Measurements from ENCODE around the gene ANP32A. TPM values are rescaled to one million over a fixed set of nuclear protein-coding genes. Genes with fewer than 3 reads are reported as not detected.

ANP32A gene
- total and polyA plus RNA-seq, 5 donors from 2014 or later, result 71.4 to 104 (median 89.4) TPM

DNA sequence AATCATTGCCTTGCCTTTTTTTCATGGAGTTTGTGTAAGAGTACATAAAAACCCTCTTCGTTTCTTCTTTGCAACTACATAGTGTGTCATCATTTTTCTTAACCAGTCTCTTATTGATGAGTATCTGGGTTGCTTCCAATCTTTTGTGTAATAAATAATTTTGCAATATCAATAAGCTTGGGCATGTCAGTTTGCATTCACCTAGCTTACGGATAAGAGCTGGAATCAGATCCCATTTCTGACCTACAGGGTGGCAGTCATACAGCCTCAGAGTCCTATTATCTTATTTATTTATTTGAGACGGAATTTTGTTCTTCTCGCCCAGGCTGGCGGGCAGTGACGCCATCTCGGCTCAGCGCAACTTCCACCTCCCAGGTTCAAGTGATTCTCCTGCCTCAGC, 18.3 kb downstream of the ANP32A start:
- Mint-ChIP-seq H3K27me3 (no peaks in the 10 kb centered on the region), H3K36me3 (peaks cover 14% of the 10 kb centered on the region), H3K4me1 (peaks cover 22 to 92% (median 67%) of the 10 kb centered on the region in 4 donors), H3K9me3 (no peaks in the 10 kb centered on the region), H3K4me3 (peak overlapping the region in 1 of 4 donors; percentile 21), H3K27ac (peak overlapping the region in 1 of 3 donors; percentile 68)
- Histone ChIP-seq H3K27me3 (ENCODE audit: control insufficient read depth, insufficient read depth, low read length) (no peaks in the 10 kb centered on the region), H3K27ac (ENCODE audit: insufficient read depth, low read length, poor library complexity, severe bottlenecking) (no peak overlapping the region), H3K9me3 (ENCODE audit: control insufficient read depth in 2 of 2, low read length in 2 of 2) (no peaks in the 10 kb centered on the region), H3K4me1 (ENCODE audit: control insufficient read depth, insufficient read depth, low read length, poor library complexity, severe bottlenecking) (peaks cover 44% of the 10 kb centered on the region), H3K4me3 (ENCODE audit: low read depth, low read length) (no peak overlapping the region), H3K36me3 (ENCODE audit: control insufficient read depth, insufficient read depth, low read length) (peaks cover 14% of the 10 kb centered on the region)
- DNase-seq (no peak), ATAC-seq (ENCODE audit: low read depth in 2 of 2) (no peak)

DNA sequence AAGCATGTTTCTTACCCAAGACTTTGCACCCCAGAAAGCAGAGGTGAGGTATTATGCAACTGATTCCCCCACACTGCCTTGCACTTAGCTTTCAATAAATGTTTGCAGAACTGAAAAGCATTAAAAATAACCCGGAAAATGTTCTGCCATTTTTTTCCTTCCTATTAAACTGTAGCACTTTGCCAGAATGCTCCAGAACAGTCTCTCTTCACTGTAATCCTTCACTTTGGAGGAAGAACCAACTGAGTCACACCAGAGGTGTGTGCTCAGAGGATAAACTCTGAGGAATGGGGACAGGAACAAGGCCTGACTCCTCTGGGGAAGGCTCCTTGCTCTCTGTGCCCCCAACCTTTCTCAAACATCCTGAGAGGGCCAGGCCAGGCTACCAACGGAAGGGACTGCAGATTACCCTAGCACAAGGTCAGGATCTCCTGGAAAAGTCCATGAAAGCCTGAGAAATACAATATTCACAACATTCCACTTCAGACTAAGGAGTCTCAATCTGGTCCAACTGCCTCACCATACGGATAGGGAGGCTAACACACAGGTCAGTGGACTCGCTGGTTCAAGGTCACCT, 19.0 kb downstream of the ANP32A start:
- Histone ChIP-seq H3K4me3 (ENCODE audit: low read depth, low read length) (no peak overlapping the region), H3K9me3 (ENCODE audit: control insufficient read depth in 2 of 2, low read length in 2 of 2) (no peaks in the 10 kb centered on the region), H3K36me3 (ENCODE audit: control insufficient read depth, insufficient read depth, low read length) (peaks cover 9% of the 10 kb centered on the region), H3K27ac (ENCODE audit: insufficient read depth, low read length, poor library complexity, severe bottlenecking) (no peak overlapping the region), H3K27me3 (ENCODE audit: control insufficient read depth, insufficient read depth, low read length) (no peaks in the 10 kb centered on the region), H3K4me1 (ENCODE audit: control insufficient read depth, insufficient read depth, low read length, poor library complexity, severe bottlenecking) (peaks cover 44% of the 10 kb centered on the region)
- no peak for ATAC-seq (ENCODE audit: low read depth in 2 of 2)
- H3K27ac Mint-ChIP-seq, result peak overlapping the region in 1 of 3 donors; percentile 33
- DNase-seq, result no peak
- H3K4me3 Mint-ChIP-seq, result no peak overlapping the region
- H3K9me3 Mint-ChIP-seq, result no peaks in the 10 kb centered on the region
- H3K4me1 Mint-ChIP-seq, result peaks cover 26 to 94% (median 68%) of the 10 kb centered on the region in 4 donors
- H3K27me3 Mint-ChIP-seq, result no peaks in the 10 kb centered on the region
- peaks cover 9% of the 10 kb centered on the region for H3K36me3 Mint-ChIP-seq

DNA sequence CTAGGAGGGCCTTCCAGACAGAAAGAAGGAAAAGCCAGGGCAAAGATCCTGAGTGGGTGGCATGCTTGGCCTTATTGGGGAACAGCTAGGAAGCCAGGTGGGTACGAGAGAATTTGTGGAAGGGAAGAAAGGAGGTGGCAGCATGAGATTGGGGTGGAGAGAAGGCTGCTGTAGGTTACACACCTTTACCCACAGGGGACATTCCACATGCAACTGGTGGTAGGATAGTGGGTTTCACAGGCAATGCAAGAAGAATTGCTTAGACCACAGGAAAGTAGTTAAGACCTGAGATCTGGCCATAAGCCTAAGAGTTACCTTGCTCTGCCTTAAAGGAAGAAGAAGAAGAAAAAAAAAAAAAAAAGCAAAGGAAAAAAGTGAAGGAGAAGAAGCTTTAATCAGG, 19.8 kb downstream of the ANP32A start:
- no peaks in the 10 kb centered on the region for H3K27me3 Mint-ChIP-seq
- H3K36me3 ChIP-seq (ENCODE audit: control insufficient read depth, insufficient read depth, low read length), result peaks cover 8% of the 10 kb centered on the region
- H3K9me3 Mint-ChIP-seq, result no peaks in the 10 kb centered on the region
- peaks cover 26 to 94% (median 66%) of the 10 kb centered on the region in 4 donors for H3K4me1 Mint-ChIP-seq
- peaks cover 4% of the 10 kb centered on the region for H3K36me3 Mint-ChIP-seq
- ATAC-seq (ENCODE audit: low read depth in 2 of 2) (no peak), DNase-seq (no peak)
- no peak overlapping the region for H3K27ac ChIP-seq (ENCODE audit: insufficient read depth, low read length, poor library complexity, severe bottlenecking)
- no peaks in the 10 kb centered on the region for H3K9me3 ChIP-seq (ENCODE audit: control insufficient read depth in 2 of 2, low read length in 2 of 2)
- H3K4me3 Mint-ChIP-seq, result no peak overlapping the region
- H3K27ac Mint-ChIP-seq, result peak overlapping the region in 1 of 3 donors; percentile 44
- no peaks in the 10 kb centered on the region for H3K27me3 ChIP-seq (ENCODE audit: control insufficient read depth, insufficient read depth, low read length)
- no peak overlapping the region for H3K4me3 ChIP-seq (ENCODE audit: low read depth, low read length)
- H3K4me1 ChIP-seq (ENCODE audit: control insufficient read depth, insufficient read depth, low read length, poor library complexity, severe bottlenecking), result peaks cover 46% of the 10 kb centered on the region

DNA sequence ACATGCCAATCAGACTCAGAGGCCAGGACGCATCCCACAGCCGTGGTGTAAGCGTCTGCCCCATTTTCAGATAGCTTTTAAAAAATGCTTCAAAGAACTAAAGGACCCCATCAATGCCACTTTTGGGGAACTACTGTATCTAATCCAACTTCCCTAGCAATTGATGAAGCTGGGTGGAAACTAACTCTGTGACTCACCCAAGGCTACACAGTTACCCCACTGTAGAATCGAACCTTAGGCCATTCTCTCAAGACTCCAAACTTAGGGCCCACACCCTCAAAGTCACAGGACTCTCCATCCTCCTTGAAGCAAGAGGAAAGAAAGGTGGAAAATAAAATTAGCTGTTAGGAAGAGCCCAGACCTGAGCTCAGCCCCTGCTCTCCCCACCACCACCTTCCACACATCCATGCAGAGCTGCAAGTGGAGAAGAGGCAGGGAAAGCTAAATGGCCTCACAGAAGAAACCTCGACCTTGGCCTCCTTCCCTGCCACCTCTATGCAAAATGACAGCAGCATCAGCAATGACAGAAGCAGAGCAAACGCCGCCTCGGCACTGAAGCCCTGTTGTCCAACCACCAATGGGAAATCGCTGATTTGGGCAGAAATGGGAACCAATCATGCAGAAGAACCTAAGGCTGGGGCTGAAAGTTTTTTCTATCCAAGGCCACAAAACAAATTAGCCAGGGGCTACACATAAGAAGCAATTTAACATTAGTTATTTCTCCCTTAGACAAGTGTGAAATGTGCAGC, 22.2 kb downstream of the ANP32A start:
- peak overlapping the region; percentile 37 for H3K27ac ChIP-seq (ENCODE audit: insufficient read depth, low read length, poor library complexity, severe bottlenecking)
- no peaks in the 10 kb centered on the region for H3K9me3 Mint-ChIP-seq
- no peaks in the 10 kb centered on the region for H3K27me3 Mint-ChIP-seq
- ATAC-seq (ENCODE audit: low read depth in 2 of 2) (no peak), DNase-seq (no peak)
- peaks cover 69% of the 10 kb centered on the region for H3K4me1 ChIP-seq (ENCODE audit: control insufficient read depth, insufficient read depth, low read length, poor library complexity, severe bottlenecking)
- peaks cover 9% of the 10 kb centered on the region for H3K36me3 ChIP-seq (ENCODE audit: control insufficient read depth, insufficient read depth, low read length)
- peak overlapping the region in 2 of 3 donors; percentile 47 to 89 for H3K27ac Mint-ChIP-seq
- no peaks in the 10 kb centered on the region for H3K27me3 ChIP-seq (ENCODE audit: control insufficient read depth, insufficient read depth, low read length)
- H3K4me1 Mint-ChIP-seq, result peaks cover 33 to 96% (median 72%) of the 10 kb centered on the region in 4 donors
- no peaks in the 10 kb centered on the region for H3K9me3 ChIP-seq (ENCODE audit: control insufficient read depth in 2 of 2, low read length in 2 of 2)
- peaks cover 4% of the 10 kb centered on the region for H3K36me3 Mint-ChIP-seq
- peak overlapping the region in 1 of 4 donors; percentile 11 for H3K4me3 Mint-ChIP-seq
- H3K4me3 ChIP-seq (ENCODE audit: low read depth, low read length), result no peak overlapping the region

DNA sequence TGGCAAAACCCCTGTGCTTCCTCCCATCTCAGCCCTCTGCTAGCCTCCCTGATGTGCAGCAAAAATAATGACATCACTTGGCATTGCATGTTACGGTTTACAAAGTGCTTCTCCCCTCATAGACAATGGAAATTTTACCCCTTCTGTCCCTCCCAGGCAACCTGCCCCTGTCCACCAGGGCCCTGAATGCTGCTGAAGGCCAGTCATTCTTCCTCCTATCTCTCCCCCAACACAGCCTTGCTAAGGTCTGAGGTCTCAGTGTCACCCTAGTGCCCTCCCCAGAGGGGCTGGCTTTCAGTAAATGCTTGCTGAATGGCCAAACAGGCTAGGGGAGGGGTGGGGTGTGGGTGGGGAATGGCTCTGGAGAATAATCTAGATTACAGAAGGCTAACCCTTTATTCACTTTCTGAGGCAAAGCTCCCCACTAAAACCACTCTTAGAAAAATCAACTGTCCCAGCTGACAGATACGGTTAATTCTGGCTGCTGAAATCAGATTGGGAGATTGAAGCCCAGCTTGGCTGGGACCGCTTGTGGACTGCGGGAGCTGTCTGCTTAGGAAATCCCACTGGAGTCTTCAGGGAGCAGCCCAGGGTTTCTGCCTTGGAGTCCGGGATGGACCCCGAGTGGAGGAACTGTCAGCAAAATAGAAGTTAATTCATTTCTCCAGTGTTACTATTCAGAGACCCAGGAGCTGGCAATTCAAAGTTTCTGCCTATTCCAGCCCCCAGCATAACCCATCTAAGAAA, 22.9 kb downstream of the ANP32A start:
- ATAC-seq (ENCODE audit: low read depth in 2 of 2), result no peak
- Histone ChIP-seq H3K27ac (ENCODE audit: insufficient read depth, low read length, poor library complexity, severe bottlenecking) (peak overlapping the region; percentile 37), H3K36me3 (ENCODE audit: control insufficient read depth, insufficient read depth, low read length) (peaks cover 7% of the 10 kb centered on the region), H3K9me3 (ENCODE audit: control insufficient read depth in 2 of 2, low read length in 2 of 2) (no peaks in the 10 kb centered on the region), H3K4me1 (ENCODE audit: control insufficient read depth, insufficient read depth, low read length, poor library complexity, severe bottlenecking) (peaks cover 72% of the 10 kb centered on the region), H3K27me3 (ENCODE audit: control insufficient read depth, insufficient read depth, low read length) (no peaks in the 10 kb centered on the region), H3K4me3 (ENCODE audit: low read depth, low read length) (no peak overlapping the region)
- no peak for DNase-seq
- peaks cover 4% of the 10 kb centered on the region for H3K36me3 Mint-ChIP-seq
- peaks cover 40 to 97% (median 74%) of the 10 kb centered on the region in 4 donors for H3K4me1 Mint-ChIP-seq
- H3K4me3 Mint-ChIP-seq, result peak overlapping the region in 3 of 4 donors; percentile 11 to 66 (median 65)
- no peaks in the 10 kb centered on the region for H3K27me3 Mint-ChIP-seq
- H3K9me3 Mint-ChIP-seq, result no peaks in the 10 kb centered on the region
- peak overlapping the region; percentile 78 to 89 (median 85) for H3K27ac Mint-ChIP-seq

DNA sequence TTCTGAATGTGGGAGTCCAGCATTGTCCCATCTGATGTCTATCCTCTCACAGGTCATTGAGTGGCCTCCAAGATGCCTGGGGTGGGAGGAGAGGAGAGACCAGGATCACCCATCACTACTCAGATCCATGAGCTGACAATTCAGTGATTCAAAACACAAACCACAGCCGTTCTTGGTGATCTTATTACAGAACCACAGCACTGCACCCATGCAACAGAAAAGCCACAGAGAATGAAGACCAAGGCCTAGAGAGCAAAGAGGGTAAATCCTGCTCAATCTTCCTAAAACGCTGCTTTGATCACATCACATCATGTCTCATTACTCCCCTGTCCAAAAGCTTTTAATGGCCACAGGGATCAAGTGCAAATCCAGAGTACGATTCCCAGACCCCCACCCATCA, 23.5 kb downstream of the ANP32A start:
- H3K4me3 Mint-ChIP-seq, result peak overlapping the region in 3 of 4 donors; percentile 11 to 66 (median 65)
- ATAC-seq (ENCODE audit: low read depth in 2 of 2), result no peak
- Histone ChIP-seq H3K4me3 (ENCODE audit: low read depth, low read length) (no peak overlapping the region), H3K36me3 (ENCODE audit: control insufficient read depth, insufficient read depth, low read length) (peaks cover 7% of the 10 kb centered on the region), H3K27ac (ENCODE audit: insufficient read depth, low read length, poor library complexity, severe bottlenecking) (peak overlapping the region; percentile 17), H3K27me3 (ENCODE audit: control insufficient read depth, insufficient read depth, low read length) (no peaks in the 10 kb centered on the region), H3K4me1 (ENCODE audit: control insufficient read depth, insufficient read depth, low read length, poor library complexity, severe bottlenecking) (peaks cover 77% of the 10 kb centered on the region), H3K9me3 (ENCODE audit: control insufficient read depth in 2 of 2, low read length in 2 of 2) (no peaks in the 10 kb centered on the region)
- DNase-seq, result no peak
- no peaks in the 10 kb centered on the region for H3K9me3 Mint-ChIP-seq
- no peaks in the 10 kb centered on the region for H3K27me3 Mint-ChIP-seq
- peaks cover 39 to 97% (median 75%) of the 10 kb centered on the region in 4 donors for H3K4me1 Mint-ChIP-seq
- peak overlapping the region; percentile 82 to 89 (median 85) for H3K27ac Mint-ChIP-seq
- peaks cover 4% of the 10 kb centered on the region for H3K36me3 Mint-ChIP-seq

DNA sequence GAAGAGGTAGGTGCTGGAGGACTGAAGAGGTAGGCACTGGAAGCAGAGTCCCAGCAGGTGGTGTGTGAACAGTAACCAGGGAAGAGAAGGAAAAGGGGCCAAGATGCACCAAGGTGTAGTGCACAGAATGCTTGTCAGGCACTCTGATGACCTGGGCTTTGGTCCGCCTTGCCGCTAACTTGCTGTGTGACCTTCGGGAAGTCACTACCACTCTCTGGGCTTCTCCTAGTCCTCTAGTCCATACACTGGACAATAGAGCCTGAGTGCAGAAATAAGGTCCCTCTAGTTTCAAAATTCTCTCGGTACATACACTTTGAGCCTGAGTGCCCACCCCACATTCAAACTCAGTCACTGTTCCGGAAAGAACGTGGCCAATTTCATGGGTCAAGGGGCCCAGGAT, 24.1 kb downstream of the ANP32A start:
- Mint-ChIP-seq H3K36me3 (peaks cover 4% of the 10 kb centered on the region), H3K4me1 (peaks cover 32 to 97% (median 76%) of the 10 kb centered on the region in 4 donors), H3K27ac (peak overlapping the region; percentile 74 to 89 (median 82)), H3K4me3 (peak overlapping the region in 1 of 4 donors; percentile 85), H3K9me3 (no peaks in the 10 kb centered on the region), H3K27me3 (no peaks in the 10 kb centered on the region)
- DNase-seq (no peak), ATAC-seq (ENCODE audit: low read depth in 2 of 2) (no peak)
- H3K4me1 ChIP-seq (ENCODE audit: control insufficient read depth, insufficient read depth, low read length, poor library complexity, severe bottlenecking), result peaks cover 83% of the 10 kb centered on the region
- peaks cover 7% of the 10 kb centered on the region for H3K36me3 ChIP-seq (ENCODE audit: control insufficient read depth, insufficient read depth, low read length)
- no peak overlapping the region for H3K27ac ChIP-seq (ENCODE audit: insufficient read depth, low read length, poor library complexity, severe bottlenecking)
- H3K9me3 ChIP-seq (ENCODE audit: control insufficient read depth in 2 of 2, low read length in 2 of 2), result no peaks in the 10 kb centered on the region
- peak overlapping the region; percentile 11 for H3K4me3 ChIP-seq (ENCODE audit: low read depth, low read length)
- H3K27me3 ChIP-seq (ENCODE audit: control insufficient read depth, insufficient read depth, low read length), result no peaks in the 10 kb centered on the region
